PC-3 (cell line): ENCODE results near the gene MOB2.

Experiments used
- CTCF ChIP-seq: fragments of 300-600 bp; sonication (generic); conservative IDR thresholded peaks from 2 replicates; pipeline ENCODE4 v1.5.1; 2017; ENCODE audit warnings: antibody characterized with exemption, low read depth, mild to moderate bottlenecking, low read length
- EZH2 ChIP-seq: fragments of 300-600 bp; sonication (generic); IDR thresholded peaks from one replicate; pipeline ENCODE4 v1.6.1; 2017; ENCODE audit warnings: antibody characterized with exemption, mild to moderate bottlenecking, low read length; ENCODE audit not compliant: unreplicated experiment
- EZH2phosphoT487 ChIP-seq: fragments of 300-600 bp; sonication (generic); IDR thresholded peaks from 2 replicates; pipeline ENCODE4 v1.6.1; 2018; ENCODE audit warnings: mild to moderate bottlenecking, antibody characterized with exemption, low read length, borderline replicate concordance

GRCh38 chr11:1445741-1446445 is 40.7 kb downstream of the MOB2 start:
- TF ChIP-seq CTCF (no peak), EZH2 (no peak), EZH2phosphoT487 (no peak)
